ENCODE results near the gene TOR2A. TPM values are rescaled to one million over a fixed set of nuclear protein-coding genes. Genes with fewer than 3 reads are reported as not detected.

TOR2A gene
- total RNA-seq, 1 donor from 2014 or later: 29.1 TPM

DNA sequence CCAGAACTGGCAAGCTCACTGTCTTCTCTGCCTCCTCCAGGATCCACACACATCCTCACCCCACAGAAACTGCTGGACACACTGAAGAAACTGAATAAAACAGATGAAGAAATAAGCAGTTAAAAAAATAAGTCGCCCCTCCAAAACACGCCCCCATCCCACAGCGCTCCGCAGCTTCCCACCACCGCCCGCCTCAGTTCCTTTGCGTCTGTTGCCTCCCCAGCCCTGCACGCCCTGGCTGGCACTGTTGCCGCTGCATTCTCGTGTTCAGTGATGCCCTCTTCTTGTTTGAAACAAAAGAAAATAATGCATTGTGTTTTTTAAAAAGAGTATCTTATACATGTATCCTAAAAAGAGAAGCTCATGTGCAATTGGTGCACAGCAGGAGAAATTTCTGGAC is 44.4 kb downstream of the TOR2A start:
- peaks cover 12% of the 10 kb centered on the region for H3K27me3 Mint-ChIP-seq (ENCODE audit: unreplicated experiment)
- no peak for DNase-seq (ENCODE audit: low spot score)
- peaks cover 3% of the 10 kb centered on the region for H3K4me1 Mint-ChIP-seq (ENCODE audit: unreplicated experiment)
- no peaks in the 10 kb centered on the region for H3K9me3 Mint-ChIP-seq (ENCODE audit: unreplicated experiment)
- TF ChIP-seq, protein P1, sequence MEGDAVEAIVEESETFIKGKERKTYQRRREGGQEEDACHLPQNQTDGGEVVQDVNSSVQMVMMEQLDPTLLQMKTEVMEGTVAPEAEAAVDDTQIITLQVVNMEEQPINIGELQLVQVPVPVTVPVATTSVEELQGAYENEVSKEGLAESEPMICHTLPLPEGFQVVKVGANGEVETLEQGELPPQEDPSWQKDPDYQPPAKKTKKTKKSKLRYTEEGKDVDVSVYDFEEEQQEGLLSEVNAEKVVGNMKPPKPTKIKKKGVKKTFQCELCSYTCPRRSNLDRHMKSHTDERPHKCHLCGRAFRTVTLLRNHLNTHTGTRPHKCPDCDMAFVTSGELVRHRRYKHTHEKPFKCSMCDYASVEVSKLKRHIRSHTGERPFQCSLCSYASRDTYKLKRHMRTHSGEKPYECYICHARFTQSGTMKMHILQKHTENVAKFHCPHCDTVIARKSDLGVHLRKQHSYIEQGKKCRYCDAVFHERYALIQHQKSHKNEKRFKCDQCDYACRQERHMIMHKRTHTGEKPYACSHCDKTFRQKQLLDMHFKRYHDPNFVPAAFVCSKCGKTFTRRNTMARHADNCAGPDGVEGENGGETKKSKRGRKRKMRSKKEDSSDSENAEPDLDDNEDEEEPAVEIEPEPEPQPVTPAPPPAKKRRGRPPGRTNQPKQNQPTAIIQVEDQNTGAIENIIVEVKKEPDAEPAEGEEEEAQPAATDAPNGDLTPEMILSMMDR (IDR thresholded peaks at IDR 0.05; ENCODE audit: unreplicated experiment): no peak
- H3K4me3 Mint-ChIP-seq (ENCODE audit: unreplicated experiment): peak overlapping the region; percentile 65
- peaks cover 65% of the 10 kb centered on the region for H3K36me3 Mint-ChIP-seq (ENCODE audit: low read depth, unreplicated experiment)
- no peak overlapping the region for H3K27ac Mint-ChIP-seq (ENCODE audit: unreplicated experiment)

DNA sequence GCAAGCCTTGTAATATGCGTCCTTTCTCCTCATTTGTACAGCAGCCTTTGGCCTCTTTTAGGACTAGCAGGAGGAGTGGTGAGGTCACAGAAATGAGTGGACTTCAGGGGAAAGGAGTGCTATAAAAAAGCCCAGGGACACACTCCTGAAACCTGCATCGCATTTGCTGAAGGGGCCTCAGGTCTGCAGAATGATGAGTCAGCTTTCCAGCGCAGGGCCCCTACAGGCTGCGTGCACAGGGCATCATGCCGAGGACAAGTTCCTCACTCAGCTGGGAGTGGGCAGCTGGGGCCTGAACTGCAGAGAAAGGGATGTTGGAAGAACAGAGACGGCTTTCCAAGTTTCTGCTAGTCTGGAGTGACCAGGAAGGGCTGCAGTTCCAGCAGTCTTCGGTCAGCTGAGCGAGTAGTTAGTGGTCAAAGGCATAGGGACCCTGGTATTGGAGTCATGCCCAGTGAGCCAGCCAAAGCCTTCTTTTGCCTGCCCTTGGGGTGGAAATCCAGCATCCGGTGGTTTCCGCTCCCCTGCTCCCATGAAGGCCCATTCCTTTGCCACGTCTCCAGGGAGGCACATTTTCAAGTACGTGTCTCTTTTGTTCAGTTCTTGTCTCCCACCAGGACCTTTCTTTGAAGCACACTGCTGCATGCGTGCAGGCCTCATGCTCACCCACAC is 45.6 kb downstream of the TOR2A start:
- Mint-ChIP-seq H3K27me3 (ENCODE audit: unreplicated experiment) (peaks cover 12% of the 10 kb centered on the region), H3K9me3 (ENCODE audit: unreplicated experiment) (no peaks in the 10 kb centered on the region), H3K27ac (ENCODE audit: unreplicated experiment) (no peak overlapping the region), H3K4me1 (ENCODE audit: unreplicated experiment) (peaks cover 6% of the 10 kb centered on the region), H3K36me3 (ENCODE audit: low read depth, unreplicated experiment) (peaks cover 60% of the 10 kb centered on the region), H3K4me3 (ENCODE audit: unreplicated experiment) (peak overlapping the region; percentile 68)
- TF ChIP-seq, protein P1 (IDR thresholded peaks at IDR 0.05; ENCODE audit: unreplicated experiment): no peak
- no peak for DNase-seq (ENCODE audit: low spot score)

DNA sequence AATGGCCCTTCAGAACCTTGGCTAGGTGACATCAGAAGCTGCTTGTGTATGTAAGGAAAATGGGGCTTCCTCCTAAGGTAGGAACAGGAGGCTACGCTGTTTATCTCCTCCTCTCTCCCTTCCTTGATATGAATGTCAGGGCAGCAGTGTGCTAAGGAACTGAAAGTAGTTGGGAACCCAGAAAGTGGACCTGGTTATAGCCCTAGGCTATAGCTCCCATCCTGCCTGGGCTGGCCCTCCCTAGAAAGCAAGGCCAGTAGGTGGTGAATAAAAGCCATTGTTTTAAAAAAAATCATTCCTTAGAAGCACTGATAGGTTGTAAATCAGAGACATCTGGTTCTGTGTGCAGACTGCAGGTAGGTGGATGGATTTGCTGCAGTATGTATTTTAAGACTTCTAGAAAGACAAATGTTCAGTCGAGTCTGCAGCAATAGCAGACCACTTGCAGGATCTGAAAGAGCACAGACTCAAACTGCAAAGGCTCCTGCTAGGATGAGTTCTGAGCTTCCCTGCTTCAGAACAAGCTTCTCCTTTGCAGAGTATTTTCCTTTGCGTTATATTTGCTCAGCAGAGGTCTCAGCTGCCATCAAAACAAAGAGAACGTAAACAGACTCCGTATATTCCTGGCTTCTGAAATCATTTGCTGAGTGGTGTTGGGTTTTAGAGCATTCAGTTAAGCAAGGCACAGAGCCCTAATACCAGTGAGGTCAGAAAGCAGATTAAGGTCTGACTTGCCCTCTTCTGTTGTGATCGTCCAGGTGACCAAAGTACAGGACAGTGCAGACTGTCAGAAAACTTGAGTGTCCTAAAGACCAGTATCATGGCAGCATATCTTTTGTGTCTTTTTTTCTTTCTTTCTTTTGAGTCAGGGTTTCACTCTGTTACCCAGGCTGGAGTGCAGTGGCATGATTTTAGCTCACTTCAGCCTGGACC is 48.4 kb downstream of the TOR2A start:
- Mint-ChIP-seq H3K4me1 (ENCODE audit: unreplicated experiment) (peaks cover 3% of the 10 kb centered on the region), H3K27me3 (ENCODE audit: unreplicated experiment) (peaks cover 6% of the 10 kb centered on the region), H3K27ac (ENCODE audit: unreplicated experiment) (no peak overlapping the region), H3K36me3 (ENCODE audit: low read depth, unreplicated experiment) (peaks cover 58% of the 10 kb centered on the region), H3K9me3 (ENCODE audit: unreplicated experiment) (no peaks in the 10 kb centered on the region), H3K4me3 (ENCODE audit: unreplicated experiment) (no peak overlapping the region)
- TF ChIP-seq, protein P1 (IDR thresholded peaks at IDR 0.05; ENCODE audit: unreplicated experiment): no peak
- no peak for DNase-seq (ENCODE audit: low spot score)

DNA sequence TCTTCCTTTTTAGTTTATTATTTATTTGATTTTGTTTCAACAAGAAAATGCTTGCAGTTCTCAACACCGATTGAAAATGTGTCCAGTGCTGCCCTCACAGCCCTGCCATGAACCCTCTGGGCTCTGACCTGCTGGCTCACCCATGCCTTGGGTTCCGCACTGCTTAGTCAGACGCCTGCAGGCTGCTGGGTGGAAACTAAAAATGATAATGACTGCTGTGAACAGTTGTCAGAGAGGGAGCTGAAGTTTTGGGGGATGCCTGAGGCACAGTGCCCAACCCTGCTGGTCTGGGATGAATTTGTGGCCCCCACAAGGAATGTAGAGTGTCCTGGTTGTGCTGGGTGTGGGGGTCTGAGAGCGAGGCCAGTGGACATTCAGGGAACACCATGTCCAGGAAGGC is 50.5 kb downstream of the TOR2A start:
- Mint-ChIP-seq H3K27ac (ENCODE audit: unreplicated experiment) (peak overlapping the region; percentile 53), H3K36me3 (ENCODE audit: low read depth, unreplicated experiment) (peaks cover 56% of the 10 kb centered on the region), H3K9me3 (ENCODE audit: unreplicated experiment) (no peaks in the 10 kb centered on the region), H3K4me1 (ENCODE audit: unreplicated experiment) (peaks cover 3% of the 10 kb centered on the region), H3K27me3 (ENCODE audit: unreplicated experiment) (peaks cover 4% of the 10 kb centered on the region), H3K4me3 (ENCODE audit: unreplicated experiment) (peak overlapping the region; percentile 72)
- no peak for DNase-seq (ENCODE audit: low spot score)
- TF ChIP-seq, protein P1 (IDR thresholded peaks at IDR 0.05; ENCODE audit: unreplicated experiment): no peak

DNA sequence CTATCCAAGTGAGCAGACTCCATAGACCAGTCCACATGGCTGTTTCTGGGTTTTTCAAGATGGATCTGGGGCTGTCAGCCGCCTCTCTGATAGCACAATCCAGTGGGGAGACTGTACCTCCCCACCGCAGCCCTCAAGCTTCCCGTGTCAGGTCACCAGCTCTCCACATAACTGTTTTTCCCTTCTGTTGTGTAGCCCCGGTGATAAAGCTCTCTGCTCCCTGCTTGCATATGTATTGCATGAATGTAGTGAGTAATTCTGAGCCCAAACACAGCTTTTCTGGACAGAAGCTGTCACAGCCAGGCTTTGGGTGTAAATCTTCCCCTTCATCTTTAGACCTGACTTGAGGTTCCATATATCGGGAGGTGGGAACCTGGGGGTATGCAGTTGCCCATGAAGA is 51.4 kb downstream of the TOR2A start:
- no peak for DNase-seq (ENCODE audit: low spot score)
- no peaks in the 10 kb centered on the region for H3K9me3 Mint-ChIP-seq (ENCODE audit: unreplicated experiment)
- peaks cover 5% of the 10 kb centered on the region for H3K27me3 Mint-ChIP-seq (ENCODE audit: unreplicated experiment)
- no peak overlapping the region for H3K27ac Mint-ChIP-seq (ENCODE audit: unreplicated experiment)
- H3K36me3 Mint-ChIP-seq (ENCODE audit: low read depth, unreplicated experiment): peaks cover 58% of the 10 kb centered on the region
- H3K4me3 Mint-ChIP-seq (ENCODE audit: unreplicated experiment): peak overlapping the region; percentile 26
- H3K4me1 Mint-ChIP-seq (ENCODE audit: unreplicated experiment): peaks cover 3% of the 10 kb centered on the region
- TF ChIP-seq, protein P1 (IDR thresholded peaks at IDR 0.05; ENCODE audit: unreplicated experiment): no peak

Data from endothelial cell (in vitro differentiated cells).